HG03575 (cell line): ENCODE data around the gene TESK2.

Source experiments
- ATAC-seq: cut with Tn5 transposase; IDR thresholded peaks from one replicate; pipeline ENCODE4 v1.9.1; 2021; ENCODE audit not compliant: unreplicated experiment, insufficient number of reproducible peaks, low FRiP score; ENCODE audit errors: extremely low read depth

Gene TESK2

DNA sequence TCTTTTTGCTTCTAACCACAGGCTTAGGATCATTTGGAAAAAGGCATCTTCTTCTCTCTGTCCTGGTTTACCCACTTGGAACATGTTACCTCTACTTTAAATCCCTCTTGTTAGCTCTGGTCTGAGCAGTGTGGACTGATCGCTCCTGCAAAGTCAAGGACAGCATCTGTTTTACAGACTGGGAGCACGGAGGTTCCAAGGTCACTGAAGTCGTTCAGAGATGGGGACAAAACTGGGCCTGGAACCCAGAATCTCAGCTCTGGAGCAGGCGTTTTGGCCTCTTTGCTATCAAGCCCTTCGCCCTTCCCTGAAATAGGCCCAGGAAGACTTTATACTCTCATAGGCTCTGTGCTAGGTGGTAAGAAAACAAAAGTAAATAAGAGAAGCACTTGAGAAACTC, 139.5 kb downstream of the TESK2 start:
- no peak for ATAC-seq

DNA sequence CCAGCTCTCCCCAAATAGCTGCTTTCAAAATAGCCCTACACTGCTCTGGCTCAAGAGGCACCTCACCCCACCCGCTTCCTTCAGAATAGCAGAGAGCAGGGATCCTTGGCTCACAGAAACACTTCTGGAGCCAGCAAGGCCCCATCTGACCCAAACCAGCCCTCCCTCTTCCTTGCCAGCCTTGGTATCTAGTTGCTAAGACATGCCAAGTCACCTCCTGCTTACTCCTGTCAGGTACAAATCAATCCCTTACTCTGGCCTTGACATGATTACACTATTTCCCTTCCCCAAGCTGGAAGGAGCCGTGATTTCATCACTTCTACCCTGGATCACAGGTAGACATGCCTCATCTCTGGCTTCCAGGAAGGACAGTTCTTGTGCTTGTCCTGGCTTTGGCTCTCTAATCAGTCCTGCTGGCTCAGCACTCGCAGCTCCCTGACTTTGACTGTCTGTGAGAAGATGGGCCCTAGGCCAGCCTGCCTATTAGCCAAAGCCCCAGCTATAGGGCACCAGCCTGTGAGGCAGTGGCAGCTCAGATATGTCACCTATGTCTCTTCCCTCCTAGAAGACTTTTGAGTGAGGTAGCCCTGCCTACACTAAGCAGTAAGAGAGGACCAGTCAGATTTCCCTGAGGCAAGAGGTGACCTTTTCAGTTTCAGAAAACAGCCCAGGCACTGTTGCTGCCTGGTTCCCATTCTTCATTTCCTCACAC, 141.8 kb downstream of the TESK2 start:
- ATAC-seq = no peak

DNA sequence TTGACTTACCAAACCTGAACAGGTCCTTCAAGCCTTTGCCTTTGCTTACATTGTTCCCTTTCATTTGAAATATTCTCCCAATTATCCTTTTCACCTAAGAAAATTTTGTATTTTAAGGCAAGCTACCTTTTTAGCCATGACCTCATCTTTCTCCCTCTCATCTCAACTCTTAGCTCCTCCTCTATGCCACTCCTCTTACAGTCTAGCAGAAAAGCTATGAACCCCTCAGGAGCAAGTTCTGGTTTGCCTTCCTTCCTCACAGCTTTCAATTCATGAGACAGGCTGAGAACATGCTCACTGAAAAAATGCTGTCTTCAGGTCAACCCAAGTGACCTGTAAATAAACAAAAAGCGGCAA, 142.4 kb downstream of the TESK2 start:
- no peak for ATAC-seq

DNA sequence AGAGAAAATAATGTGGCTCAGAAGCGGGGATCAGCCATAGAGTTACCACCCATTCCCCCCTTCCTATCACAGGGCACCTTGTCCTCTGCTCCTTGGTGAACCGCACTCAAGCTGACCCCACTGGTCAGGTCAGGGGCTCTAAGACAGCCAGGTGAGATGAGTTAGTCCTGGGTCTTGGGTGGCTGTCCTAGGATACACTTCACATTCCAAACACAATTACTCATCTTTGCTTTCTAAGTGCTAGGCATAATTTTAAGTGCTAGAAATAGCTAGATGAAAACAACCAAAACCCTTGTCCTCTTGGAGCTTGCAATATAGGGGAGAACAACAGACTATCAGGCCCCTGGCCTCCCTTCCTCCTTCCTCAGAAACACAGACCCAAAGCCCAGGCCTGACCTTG, 142.9 kb downstream of the TESK2 start:
- no peak for ATAC-seq

DNA sequence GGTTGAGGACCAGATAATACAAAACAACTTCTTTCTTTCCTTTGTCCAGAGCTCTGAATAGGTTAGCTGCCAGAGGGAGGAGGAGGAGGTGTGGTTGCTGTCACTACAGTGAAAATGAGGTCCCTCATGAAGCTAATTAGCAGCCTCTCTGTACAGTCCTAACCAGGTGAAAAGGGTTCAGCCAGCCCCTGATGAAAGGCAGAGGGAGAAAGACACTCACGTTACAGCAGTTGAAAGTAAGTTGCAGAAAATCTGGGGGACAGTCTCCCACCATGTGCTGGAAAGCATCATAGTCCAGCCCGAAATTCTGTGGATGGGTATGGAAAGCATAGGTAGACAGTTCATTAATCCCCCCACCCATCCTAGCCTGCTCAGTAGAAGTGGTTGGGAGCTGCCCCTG, 144.5 kb downstream of the TESK2 start:
- ATAC-seq = no peak

DNA sequence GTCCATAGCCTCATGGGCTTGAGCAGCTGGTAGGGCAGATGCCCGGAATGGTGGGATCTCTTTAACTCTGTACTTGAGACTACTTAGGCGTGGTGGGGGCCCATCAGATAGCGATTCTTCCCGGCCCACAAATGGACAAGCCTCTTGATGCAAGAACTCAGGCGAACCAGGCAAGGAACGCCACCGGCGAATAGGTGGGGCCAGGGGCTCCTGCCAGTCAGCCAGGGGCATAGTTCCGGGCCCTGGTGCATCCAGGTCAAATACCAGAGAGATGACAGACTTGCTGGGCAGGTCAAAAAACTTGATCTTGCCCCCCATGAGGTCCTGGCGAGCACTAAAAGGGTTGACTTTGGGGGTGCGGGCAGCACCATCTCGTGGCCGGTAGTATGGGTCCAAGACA, 145.9 kb downstream of the TESK2 start:
- no peak for ATAC-seq

DNA sequence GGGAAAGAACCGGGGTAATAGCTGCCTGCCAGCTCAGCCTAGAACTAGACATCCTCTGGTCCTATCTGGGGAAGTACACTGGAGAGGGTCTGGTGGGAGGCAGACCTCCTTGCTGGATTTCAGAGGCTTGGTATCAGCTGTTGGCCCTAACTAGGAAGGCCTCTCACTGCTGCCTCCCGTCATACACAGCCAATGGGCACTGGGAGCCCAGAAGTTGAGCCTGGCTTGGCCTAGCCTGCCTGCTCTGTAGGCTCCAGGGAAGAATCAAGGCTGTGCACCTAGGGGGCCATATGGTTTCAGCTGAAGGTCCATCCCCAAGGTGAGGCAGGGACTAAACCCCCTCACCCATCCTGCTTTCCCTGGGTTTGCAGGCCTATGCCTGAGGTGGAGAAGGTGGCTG, 146.5 kb downstream of the TESK2 start:
- no peak for ATAC-seq

DNA sequence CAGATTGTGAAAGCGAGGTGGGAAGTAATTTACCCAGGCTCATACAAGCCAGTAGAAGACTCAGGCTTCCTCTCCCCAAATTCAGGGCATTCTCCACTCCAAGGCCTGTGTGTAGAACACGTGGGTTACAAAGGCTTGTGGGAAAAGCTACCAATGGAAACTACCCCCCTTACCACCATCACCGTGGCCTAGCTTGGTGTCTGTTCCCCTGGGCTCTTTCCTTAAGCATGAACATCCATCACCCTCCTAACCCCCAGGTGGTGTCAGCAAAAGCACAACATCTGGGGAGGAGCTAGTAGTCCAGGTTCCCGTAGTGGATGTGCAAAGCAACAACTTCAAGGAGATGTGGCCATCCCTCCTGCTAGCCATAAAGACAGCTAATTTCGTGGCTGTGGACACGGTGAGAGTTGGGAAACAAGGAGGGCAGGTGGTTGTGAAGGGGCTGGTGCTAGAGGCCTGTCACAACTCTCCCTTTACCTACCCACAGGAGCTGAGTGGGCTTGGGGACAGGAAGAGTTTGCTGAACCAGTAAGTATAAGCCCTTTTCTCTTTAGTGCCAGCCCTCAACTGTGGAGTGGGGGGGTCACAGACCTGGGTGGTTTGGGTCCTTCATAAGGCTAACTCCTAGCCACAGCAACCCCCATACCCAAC, 150.0 kb downstream of the TESK2 start:
- ATAC-seq = no peak

DNA sequence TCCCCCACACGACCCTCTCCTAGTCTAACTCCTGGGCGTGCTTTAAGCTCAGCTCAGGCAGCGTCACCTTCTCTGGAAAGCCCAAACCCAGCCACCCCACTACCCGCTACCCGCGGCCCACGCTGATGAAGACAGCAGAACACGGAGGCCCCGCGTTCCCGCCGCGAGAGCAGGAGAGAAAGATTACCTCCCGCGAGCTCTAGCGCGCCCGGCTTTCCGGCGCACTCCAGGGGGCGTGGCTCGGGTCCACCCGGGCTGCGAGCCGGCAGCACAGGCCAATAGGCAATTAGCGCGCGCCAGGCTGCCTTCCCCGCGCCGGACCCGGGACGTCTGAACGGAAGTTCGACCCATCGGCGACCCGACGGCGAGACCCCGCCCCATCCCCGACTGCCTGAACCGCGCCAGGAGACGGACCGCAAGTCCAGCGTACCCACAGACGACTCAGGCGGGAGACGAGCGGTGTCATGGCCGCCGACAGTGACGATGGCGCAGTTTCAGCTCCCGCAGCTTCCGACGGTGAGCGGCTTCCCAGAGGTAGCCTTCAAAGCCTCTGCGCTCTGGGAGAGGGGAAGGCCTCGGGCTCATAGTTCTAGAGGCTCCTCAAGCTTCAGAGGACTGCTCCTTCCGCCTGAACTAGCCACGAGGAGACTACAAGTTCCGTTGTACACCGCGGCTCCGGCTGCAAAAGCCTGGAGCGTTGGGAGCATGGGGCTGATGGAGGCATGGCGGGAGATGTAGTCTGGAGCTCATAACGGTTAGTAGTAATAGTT, 151.0 kb downstream of the TESK2 start, which contains the start of the genes MUTYH and TOE1:
MUTYH (minus strand) TSS at position 652 of the 770 bp plus-strand sequence. CDS start 5,935 bp downstream, outside the sequence.
TOE1 (plus strand) TSS at position 382 of the 770 bp plus-strand sequence; CDS start at position 465, 83 bp downstream.
- no peak for ATAC-seq

DNA sequence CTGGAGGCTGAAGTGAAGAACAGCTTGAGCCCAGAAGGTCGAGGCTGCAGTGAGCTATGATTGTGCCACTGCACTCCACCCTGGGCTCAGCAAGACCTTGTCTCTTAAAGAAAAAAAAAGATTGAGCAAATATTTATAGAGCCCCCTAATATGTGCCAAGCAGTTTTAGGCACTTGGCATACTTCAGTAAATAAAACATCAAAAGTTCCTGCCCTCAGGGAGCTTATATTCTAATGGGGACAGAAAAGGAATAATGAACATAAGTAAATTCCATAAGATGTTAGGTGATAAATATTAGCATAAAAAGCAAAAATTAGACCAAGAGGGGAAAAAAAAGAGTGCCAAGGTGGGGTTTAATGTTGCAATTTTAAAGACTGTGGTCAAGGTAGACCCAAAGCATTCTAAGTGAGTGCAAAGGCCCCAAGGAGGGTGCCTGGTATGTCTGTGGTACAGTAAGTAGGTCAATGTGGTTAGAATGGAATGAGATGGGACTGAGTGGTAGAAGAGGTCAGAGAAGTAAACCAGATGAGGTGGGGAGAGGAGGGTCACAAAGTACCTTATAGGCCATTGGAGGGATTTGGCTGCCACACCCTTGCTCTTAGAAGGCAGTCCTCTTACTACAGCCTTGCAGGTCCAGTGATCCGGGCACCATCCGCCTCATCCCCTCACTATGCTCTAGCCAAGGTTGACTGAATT, 153.2 kb downstream of the TESK2 start:
- ATAC-seq = no peak

DNA sequence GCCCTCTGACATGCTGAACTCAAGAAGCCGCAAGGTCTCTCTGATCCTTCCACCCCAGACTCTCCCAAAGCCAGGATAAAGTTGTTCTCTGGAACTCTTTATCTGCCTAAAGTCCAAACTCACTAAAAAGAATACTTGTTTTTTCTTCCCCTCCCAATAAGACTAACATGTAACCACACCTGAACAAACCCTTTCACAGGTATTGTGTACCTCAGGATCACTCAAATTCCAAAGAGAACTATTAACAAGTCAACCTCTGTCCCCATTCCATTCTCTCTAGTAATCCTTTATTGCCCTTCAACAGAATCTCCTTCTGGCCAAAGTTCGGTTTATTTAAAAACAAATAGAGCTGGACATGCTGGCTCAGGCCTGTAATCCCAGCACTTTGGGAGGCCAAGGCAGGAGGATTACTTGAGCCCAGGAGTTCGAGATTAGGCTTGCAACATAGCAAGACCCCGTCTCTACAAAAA, 155.1 kb downstream of the TESK2 start:
- no peak for ATAC-seq

DNA sequence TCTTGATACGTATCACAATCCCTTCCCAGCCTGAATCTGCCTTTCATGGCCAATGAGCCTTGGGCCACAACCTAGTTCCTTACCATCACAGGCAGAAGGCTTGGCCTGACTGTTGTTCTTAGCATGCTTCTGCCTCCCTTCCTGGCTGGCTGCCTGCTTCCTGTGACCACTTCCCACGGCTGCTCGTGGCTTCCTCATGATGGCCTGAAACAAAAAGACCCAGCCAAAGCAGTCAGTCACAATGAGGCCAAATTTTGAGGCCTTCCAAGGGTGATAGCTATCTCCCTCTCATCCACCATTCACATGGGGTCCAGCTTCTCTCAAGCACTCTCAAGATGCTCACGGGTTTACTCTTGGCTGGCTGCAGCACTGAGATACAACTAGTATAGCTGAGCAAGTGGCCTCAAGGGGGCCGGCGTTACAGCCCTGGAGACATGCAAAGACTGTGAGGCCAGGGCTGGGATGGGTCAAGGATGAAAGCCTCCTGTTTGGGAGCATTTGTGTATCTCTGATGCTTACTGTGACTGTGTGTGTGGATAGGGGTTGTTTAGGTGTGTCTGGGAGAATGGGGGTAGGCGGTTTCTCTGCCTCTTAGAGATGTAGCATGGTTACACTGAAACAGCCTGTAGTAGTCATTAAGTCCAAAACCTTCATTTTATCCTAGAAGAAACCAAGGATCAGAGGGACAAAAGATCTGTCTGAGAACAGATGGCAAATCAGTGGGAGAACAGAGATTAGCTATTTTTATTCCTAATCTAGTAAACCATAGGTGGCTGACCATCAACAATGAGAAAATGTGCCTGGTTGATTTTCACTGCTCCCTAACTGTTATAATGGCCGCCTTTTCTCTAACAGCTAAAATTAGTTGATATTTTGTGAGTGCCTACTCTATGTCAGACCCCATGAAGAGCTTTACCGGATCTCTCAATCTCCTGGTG, 156.4 kb downstream of the TESK2 start:
- ATAC-seq = no peak

DNA sequence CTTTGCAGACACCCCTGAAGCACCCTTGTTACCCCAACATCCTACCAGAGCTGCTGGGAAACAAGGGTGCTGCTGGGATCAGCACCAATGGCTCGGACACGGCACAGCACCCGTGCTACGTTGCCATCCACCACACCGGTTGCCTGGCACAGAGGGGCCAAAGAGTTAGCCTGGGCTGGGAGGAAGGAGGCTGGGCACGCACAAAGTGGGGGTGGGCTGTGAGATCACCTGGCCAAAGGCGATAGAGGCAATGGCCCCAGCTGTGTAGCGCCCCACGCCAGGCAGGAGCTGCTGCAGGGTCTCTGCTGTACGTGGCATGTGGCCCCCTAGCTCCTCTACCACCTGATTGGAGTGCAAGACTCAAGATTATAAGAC, 158.6 kb downstream of the TESK2 start:
- ATAC-seq = no peak

DNA sequence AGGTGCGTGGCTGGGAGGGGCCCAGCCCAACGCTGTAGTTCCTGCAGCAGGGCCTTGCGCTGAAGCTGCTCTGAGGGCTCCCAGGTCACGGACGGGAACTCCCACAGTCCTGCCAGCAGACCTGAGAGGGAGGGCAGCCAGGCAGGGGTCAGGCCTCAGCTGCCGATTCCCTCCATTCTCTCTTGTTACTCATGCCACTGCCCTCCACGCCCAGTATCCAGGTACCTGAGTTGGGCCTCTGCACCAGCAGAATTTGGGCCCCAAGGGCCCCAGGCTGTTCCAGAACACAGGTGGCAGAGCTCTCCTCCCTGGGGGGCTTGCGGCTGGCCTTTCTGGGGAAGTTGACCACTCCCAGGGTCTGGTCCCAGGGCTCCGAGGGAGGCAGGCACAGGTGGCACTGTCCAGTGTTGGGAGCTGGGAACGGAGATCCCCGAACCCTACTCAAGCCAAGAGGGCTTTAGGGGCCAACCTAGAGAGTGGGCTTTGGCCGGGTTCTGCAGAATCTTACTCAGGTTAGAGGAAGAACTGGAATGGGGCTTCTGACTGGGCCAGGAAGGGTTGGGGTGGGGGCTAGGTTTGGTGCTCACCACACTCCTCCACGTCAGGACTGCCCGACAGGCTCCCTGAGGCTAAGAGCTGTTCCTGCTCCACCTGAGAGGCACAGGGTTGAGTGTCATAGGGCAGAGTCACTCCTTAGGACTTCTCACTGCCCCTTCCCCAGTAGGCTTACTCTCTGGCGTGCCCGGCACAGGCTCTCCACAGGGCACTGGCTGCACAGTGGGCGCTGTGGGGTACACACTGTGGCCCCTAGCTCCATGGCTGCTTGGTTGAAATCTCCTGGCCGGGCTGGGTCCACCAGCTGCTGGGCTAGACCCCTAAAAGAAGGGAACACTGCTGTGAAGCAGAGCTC, 159.3 kb downstream of the TESK2 start:
- ATAC-seq = no peak

DNA sequence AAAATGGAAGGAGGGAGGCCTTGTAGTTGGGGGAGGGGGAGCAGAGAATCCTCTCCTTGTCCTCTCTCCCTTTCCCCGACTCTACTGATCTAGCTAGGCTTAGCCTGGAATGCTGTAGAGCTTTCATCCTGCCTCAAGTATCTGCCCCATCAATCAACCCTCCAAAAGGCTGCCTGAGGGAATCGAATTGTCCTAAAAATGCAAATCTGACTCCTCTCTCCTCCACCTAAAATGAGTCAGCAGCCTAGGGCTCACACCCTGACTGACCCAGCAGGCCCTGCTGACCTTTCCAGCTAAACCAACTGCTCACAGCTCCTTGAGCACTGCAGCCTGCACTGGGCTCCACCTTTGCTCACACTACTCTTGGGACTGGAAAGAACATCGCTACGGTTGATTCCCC, 161.5 kb downstream of the TESK2 start:
- no peak for ATAC-seq

DNA sequence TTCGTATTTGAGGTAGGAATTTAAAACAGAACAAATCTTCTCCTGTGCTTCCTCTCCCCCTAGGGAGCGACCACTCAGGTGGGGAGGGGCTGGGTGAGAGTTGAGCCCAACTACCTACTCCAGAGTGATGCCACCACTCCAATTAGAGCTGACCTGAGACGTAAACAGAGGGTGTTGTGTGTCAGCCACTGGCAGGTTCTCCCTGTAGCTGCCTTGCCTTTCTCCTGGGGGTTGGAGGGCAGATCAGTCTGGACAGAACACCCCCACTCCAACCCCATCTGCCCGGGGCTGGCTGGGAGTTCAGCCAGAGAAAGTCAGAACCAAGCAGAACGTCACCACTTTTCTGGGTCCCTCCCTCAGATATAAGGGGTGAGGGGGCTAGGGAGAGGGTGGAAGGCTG, 162.3 kb downstream of the TESK2 start:
- ATAC-seq = no peak
